GM12891 (cell line): ENCODE results near the gene TH.

Experiments
- DNase-seq: peaks from one replicate; pipeline ENCODE4 v3.0.0; 2011; ENCODE audit warnings: low spot score; ENCODE audit not compliant: insufficient read length
- FAIRE-seq: peaks from 2 replicates; lab custom pipeline; 2011; peaks lifted over from hg19 to GRCh38; lab: Jason Lieb, UNC
- PAX5 ChIP-seq: IDR thresholded peaks from 2 replicates; pipeline ENCODE4 v1.6.1; 2011; ENCODE audit warnings: low read length, moderate library complexity, mild to moderate bottlenecking; ENCODE audit not compliant: insufficient read depth, severe bottlenecking
- POLR2A ChIP-seq: IDR thresholded peaks from 2 replicates; pipeline ENCODE4 v1.6.1; 2011; ENCODE audit warnings: low read depth, low read length, control low read depth
- POLR2AphosphoS5 ChIP-seq: IDR thresholded peaks from 2 replicates; pipeline ENCODE4 v1.6.1; 2011; ENCODE audit warnings: low read depth, low read length, control low read depth
- POU2F2 ChIP-seq: IDR thresholded peaks from 2 replicates; pipeline ENCODE4 v1.6.1; 2011; ENCODE audit warnings: low read depth, mild to moderate bottlenecking, control low read depth, low read length, moderate library complexity
- SPI1 ChIP-seq: IDR thresholded peaks from 2 replicates; pipeline ENCODE4 v1.6.1; 2011; ENCODE audit warnings: low read depth, low read length, control low read depth
- TAF1 ChIP-seq: IDR thresholded peaks from 2 replicates; pipeline ENCODE4 v1.6.1; 2011; ENCODE audit warnings: low read depth, low read length, control low read depth

Gene TH

DNA sequence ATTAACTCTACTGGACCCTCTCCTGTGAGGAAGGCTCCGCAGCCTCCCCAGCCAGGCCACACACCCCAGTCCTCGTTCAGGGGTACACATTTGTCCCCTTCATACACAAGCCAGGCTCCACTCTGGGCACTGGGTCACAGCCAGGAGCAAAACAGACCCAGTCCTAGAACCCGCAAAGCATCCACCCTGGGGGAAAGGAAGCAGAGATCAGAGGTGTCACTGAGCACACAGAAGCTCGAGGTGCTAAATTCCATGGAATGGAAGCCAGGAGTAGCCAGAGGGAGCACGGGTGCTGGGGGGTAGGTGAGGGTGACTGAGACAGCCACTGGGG is 43.6 kb upstream of the TH start:
- FAIRE-seq, result no peak
- TF ChIP-seq POLR2AphosphoS5, result no peak
- TF ChIP-seq TAF1, result no peak
- no peak for TF ChIP-seq PAX5
- TF ChIP-seq POLR2A, result no peak
- no peak for TF ChIP-seq POU2F2
- no peak for TF ChIP-seq SPI1
- no peak for DNase-seq

DNA sequence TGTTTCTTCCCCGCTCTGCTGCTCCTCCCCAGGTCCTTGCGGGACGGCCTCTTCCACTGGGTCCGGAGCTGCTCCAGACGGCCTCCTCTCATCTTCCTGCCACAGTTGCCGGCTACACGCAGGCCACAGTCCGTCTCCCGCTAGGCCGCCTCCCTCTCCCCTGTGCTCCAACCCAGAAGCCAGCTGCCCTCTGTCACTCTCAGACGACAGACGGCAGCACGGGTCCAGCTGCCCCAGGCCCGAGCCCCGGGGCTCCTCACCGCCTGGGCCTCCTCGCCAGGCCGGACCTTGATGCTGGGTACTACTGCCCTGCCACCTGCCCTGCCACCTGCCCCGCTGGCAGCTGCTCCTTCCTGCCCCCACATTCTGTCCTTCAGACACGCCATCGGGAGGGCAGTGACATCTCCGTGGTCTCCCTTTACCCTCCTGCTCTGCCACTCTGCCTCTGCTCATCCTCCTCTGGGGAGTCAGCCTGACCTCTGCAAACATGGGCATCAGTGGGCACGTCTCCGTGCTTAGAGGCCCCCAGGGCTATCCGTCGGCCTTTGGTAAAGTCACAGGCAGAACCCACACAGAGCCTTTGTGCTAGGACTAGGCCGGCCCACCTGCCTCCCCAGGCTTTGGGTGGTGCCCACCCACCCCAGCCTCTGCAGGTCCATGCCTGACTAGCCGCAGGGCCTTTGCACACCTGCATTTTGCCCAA is 43.1 kb upstream of the TH start:
- FAIRE-seq (no peak), DNase-seq (no peak)
- TF ChIP-seq SPI1 (no peak), TAF1 (no peak), POLR2A (no peak), POU2F2 (no peak), POLR2AphosphoS5 (no peak), PAX5 (no peak)

DNA sequence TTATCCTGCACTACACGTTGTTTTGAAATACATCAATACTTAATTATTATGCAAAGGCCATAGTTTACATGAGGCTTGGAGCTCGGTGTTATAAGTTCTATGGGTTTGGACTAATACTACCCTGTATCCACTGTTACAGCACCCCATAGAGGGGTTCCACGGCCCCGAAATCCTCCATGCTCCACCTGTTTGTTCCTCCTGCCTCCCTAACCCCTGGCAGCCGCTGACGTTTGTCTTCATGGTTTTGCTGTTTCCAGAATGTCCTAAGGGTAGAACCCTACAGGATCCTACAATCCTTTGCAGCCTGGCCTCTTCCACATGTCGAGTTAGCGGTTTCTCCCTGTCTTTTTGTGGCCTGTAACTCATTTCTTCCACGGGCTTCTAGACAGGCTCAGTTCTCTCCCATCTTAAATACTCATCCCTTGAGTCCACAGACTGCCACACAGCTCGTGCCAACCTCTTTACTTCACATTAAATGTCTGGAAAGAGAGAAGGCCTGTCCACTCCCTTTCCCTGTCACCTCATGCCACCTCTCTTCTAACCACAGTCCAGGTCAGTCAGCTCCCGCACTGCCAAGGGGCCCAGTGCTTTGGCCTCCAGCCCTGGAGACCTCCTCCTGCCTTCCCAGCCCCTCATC is 42.4 kb upstream of the TH start:
- TF ChIP-seq POU2F2 (no peak), TAF1 (no peak), SPI1 (no peak), POLR2A (no peak), PAX5 (no peak), POLR2AphosphoS5 (no peak)
- FAIRE-seq (no peak), DNase-seq (no peak)

DNA sequence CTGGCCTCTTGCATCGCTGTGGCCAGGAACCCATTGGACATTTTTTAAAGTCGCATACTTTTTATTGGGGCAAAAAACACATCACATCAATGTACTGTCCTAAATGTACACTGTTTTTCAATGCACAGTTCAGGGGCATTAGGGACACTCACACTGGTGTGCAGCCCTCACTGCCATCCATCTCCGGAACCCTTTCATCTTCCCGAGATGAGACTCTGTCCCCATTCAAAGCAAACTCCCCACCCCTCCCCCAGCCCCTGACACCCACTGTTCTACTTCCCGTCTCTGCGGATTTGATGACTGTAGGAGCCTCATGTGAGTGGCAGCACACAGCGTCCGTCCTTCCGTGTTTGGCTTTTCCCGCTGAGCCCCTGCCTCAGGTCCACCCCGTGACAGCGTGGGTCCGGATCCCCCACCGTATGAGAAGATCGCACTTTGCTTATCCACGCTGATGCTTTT is 41.8 kb upstream of the TH start:
- FAIRE-seq, result no peak
- TF ChIP-seq TAF1 (no peak), SPI1 (no peak), POLR2A (no peak), POU2F2 (no peak), POLR2AphosphoS5 (no peak), PAX5 (no peak)
- no peak for DNase-seq

DNA sequence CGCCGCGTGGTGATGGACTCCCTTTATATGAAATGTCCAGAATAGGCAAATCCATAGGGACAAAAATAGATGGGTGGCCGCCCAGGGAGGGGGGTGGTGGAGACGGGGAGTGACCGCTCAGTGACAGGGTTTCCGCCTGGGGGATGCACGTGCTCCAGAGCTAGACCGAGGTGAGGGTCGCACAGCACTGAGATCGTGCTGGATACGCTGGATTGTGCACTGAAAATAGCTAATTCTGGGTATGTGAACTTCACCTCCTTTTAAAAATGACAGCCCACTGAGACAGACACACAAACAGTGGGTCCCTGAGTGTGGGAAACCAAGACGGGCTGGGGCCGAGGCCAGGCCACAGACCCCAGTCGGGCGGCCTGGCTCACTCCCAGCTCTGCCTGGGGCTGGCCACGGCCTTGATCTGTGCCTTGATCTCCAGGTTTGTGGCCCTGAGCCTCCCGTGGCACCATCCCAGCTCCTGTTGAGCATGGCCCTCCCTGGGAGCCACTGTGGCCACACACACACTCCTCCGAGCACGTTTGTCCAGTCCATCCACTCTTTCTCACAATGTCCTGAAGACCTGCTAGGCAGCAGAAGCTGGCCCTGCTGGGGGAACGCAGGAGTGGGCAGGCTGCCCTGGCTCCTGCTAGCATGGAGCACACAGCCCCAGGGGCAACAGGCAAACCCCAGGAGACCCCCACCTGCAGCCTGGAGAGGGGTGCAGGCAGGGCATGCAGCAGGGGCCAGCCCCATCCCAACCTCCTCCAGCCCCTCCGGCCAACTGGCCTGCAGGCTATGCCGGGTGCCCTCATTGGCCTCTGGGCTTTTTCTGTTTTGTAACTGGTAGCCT is 41.0 kb upstream of the TH start:
- no peak for FAIRE-seq
- DNase-seq, result no peak
- no peak for TF ChIP-seq SPI1

DNA sequence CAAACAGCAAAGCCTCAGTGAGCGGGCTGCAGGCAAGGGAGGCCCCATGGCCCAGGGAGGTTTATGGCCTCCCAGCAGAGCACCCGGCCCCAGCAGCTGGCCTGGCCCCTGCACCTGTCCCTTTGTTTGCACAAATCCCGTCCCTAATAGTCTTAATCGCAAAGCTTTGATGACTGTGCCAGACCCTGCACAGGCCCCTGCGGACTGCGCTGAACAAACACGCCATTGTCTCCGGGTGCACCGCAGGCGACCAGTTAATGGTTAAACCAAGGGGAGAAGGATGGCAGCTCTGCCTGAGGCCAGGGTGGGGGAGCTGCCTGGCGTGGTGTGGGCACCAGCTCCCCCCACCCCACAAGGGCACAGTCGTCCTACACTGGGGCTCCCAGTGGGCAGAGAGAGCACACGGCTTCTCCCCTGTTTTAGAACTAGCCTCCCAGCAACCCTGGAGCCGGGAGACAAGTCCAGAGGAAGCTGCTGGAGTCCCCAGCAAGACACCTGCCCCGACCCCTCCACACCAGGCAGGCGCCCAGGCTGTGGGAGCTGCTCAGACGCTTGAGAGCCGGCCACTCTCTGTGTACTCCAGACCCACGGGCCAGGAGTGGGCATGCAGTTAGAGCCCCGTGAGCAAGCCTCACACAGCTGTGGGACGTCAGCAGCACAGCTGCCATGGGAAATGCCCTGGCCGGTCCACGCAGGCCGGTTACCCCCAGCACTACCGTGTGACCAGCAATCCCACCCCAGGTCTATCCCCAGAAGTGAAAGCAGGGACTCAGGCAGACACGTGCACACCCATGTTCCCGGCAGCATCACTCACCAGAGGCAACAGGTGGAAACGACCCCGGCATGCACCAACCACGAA is 39.7 kb upstream of the TH start:
- DNase-seq (no peak), FAIRE-seq (no peak)
- TF ChIP-seq SPI1, result no peak
- no peak for TF ChIP-seq POLR2A
- TF ChIP-seq PAX5, result no peak
- TF ChIP-seq POLR2AphosphoS5, result no peak
- no peak for TF ChIP-seq TAF1
- TF ChIP-seq POU2F2, result no peak

DNA sequence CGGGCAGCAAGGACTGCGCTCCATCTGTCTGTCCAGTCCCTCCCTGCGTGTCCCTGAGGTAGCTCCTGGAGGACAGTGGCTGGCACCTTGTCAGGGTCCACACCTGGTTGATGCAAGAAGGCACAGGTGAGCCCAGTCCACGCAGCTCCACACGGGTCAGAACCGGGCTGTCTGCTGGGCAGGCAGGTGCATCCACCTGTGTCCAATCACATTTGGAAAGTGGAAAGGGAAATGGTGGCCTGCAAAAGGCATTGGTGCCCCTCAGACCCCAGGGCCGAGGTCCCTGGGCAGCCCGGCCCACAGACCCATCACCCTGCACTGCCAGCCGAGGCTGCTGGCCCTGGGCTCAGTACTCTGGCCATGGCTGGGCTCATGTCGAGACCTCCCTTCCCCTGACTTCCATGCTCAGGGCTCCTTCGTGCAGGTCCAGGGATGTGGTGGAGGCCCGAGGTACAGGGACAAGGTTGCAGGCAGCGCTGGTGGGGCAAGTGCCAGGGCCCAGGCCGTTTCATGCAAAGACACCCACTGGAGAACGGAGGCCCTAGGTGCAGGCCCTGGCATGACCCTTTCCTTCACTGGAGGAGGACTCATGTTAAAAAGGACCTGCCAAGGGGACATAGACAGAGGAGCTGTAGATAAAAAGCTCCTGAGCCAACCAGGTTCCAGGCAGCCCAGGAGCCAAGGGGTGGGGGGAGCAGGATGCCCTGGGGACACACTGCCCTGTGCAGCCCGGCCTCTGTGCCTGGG is 38.9 kb upstream of the TH start:
- no peak for FAIRE-seq
- TF ChIP-seq SPI1 (no peak), TAF1 (no peak), POLR2AphosphoS5 (no peak), POU2F2 (no peak), PAX5 (no peak), POLR2A (no peak)
- DNase-seq, result no peak

DNA sequence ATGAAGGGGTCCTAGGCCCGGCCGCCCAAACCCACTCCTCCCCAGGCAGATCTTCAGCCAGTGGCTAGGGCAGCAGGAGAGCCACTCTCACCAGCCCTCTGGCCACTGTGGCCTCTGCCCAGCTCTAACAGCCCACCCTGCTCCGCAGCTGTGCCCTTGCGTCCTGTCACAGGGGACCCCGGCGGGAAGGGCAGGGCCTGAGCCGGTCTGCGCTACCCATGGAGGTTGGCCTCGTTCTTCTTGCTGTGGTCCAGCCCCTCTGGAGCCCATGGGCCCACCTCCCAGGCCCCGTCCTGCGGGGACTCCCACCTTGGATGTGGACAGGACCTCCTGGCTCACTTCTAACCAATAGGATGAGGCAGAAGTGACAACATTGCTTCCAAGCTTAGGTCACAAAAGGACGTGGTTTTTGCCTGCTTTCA is 38.3 kb upstream of the TH start:
- TF ChIP-seq PAX5, result no peak
- TF ChIP-seq POLR2A, result no peak
- no peak for TF ChIP-seq POLR2AphosphoS5
- TF ChIP-seq SPI1, result no peak
- TF ChIP-seq TAF1, result no peak
- TF ChIP-seq POU2F2, result no peak
- FAIRE-seq (no peak), DNase-seq (no peak)
